Measurements from ENCODE around the gene MTHFD2L.

DNA sequence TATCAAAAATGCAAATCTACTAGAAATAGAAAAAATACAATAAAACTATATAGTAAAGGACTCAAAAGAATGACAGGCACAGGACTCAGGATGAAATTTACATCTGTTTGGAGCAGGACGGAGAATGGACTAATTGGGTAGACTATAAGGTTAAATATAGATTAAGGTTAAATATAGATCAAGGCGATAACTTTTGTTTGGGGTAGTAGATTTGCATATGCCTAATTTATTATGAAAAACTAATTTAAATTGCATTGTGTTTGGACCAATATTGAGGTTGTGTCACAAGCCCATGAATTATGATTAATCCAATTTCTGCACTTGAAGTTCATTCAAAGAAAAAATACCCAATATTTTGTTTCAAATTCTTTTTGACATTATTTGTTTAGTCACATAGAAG is 31.0 kb downstream of the MTHFD2L start:
- TF ChIP-seq, protein P1, sequence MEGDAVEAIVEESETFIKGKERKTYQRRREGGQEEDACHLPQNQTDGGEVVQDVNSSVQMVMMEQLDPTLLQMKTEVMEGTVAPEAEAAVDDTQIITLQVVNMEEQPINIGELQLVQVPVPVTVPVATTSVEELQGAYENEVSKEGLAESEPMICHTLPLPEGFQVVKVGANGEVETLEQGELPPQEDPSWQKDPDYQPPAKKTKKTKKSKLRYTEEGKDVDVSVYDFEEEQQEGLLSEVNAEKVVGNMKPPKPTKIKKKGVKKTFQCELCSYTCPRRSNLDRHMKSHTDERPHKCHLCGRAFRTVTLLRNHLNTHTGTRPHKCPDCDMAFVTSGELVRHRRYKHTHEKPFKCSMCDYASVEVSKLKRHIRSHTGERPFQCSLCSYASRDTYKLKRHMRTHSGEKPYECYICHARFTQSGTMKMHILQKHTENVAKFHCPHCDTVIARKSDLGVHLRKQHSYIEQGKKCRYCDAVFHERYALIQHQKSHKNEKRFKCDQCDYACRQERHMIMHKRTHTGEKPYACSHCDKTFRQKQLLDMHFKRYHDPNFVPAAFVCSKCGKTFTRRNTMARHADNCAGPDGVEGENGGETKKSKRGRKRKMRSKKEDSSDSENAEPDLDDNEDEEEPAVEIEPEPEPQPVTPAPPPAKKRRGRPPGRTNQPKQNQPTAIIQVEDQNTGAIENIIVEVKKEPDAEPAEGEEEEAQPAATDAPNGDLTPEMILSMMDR (IDR thresholded peaks at IDR 0.05 in 8 of 11, conservative IDR thresholded peaks at IDR 0.05 in 3 of 11), result no peak
- no peak for TF ChIP-seq POLR2AphosphoS5 (IDR thresholded peaks at IDR 0.05)
- TF ChIP-seq POLR2A (IDR thresholded peaks at IDR 0.05), result no peak

Measured in spleen (tissue), 7 donors.